ENCODE data around the gene USP10. TPM values are rescaled to one million over a fixed set of nuclear protein-coding genes. Genes with fewer than 3 reads are reported as not detected.

Gene USP10
- total RNA-seq, 1 experiment from 2014 or later: 50.4 TPM

GRCh38 chr16:84759061-84759460, 59.3 kb downstream of the USP10 start:
- no peak overlapping the region for H3K4me3 ChIP-seq (ENCODE audit: low read length)
- H3K4me2 ChIP-seq (ENCODE audit: low read length): no peak overlapping the region
- no peaks in the 10 kb centered on the region for H3K9me2 ChIP-seq (replicated peaks; ENCODE audit: low read length)
- DNase-seq: no peak
- no peaks in the 10 kb centered on the region for H3F3A ChIP-seq (ENCODE audit: low read length, unreplicated experiment)
- no peaks in the 10 kb centered on the region for H3K9me3 ChIP-seq (ENCODE audit: low read length)
- H3K79me2 ChIP-seq (ENCODE audit: low read length): peaks cover 59% of the 10 kb centered on the region
- TF ChIP-seq EZH2phosphoT487 (IDR thresholded peaks at IDR 0.05; ENCODE audit: borderline replicate concordance, low read length) (no peak), EZH2 (IDR thresholded peaks at IDR 0.05; ENCODE audit: low read length, unreplicated experiment) (no peak), CTCF (conservative IDR thresholded peaks at IDR 0.05; ENCODE audit: low read depth, low read length) (no peak)
- no peak overlapping the region for H2AFZ ChIP-seq (ENCODE audit: low read length)
- CTCF ChIA-PET: no interaction called here
- H3K4me1 ChIP-seq (ENCODE audit: insufficient read depth, low read length): no peaks in the 10 kb centered on the region
- peaks cover 28% of the 10 kb centered on the region for H3K36me3 ChIP-seq (ENCODE audit: low read depth, low read length)
- intact Hi-C loops (cut with micrococcal nuclease): no loop called here
- H4K20me1 ChIP-seq (ENCODE audit: low read length): peaks cover 5% of the 10 kb centered on the region; the same call in 1 of the 2 replicates
- no peaks in the 10 kb centered on the region for H3K27me3 ChIP-seq (ENCODE audit: low read length)
- H3K9ac ChIP-seq (ENCODE audit: low read length): no peak overlapping the region
- no peak for ATAC-seq
- no peak overlapping the region for H3K27ac ChIP-seq (ENCODE audit: low read length)
- POLR2A ChIA-PET (ENCODE audit: unreplicated experiment): no interaction called here
- BruUV-seq (replicated peaks): no TSS peak

GRCh38 chr16:84759906-84760305, 60.1 kb downstream of the USP10 start:
- no TSS peak for BruUV-seq (replicated peaks)
- H3K27me3 ChIP-seq (ENCODE audit: low read length): no peaks in the 10 kb centered on the region
- peaks cover 30% of the 10 kb centered on the region for H3K36me3 ChIP-seq (ENCODE audit: low read depth, low read length)
- ChIA-PET CTCF (no interaction called here), POLR2A (ENCODE audit: unreplicated experiment) (no interaction called here)
- no peaks in the 10 kb centered on the region for H3K4me1 ChIP-seq (ENCODE audit: insufficient read depth, low read length)
- no peak overlapping the region for H3K4me2 ChIP-seq (ENCODE audit: low read length)
- no peak overlapping the region for H3K4me3 ChIP-seq (ENCODE audit: low read length)
- H3K27ac ChIP-seq (ENCODE audit: low read length): no peak overlapping the region
- H2AFZ ChIP-seq (ENCODE audit: low read length): no peak overlapping the region
- peaks cover 5% of the 10 kb centered on the region; the same call in 1 of the 2 replicates for H4K20me1 ChIP-seq (ENCODE audit: low read length)
- no peaks in the 10 kb centered on the region for H3K9me2 ChIP-seq (replicated peaks; ENCODE audit: low read length)
- no peaks in the 10 kb centered on the region for H3K9me3 ChIP-seq (ENCODE audit: low read length)
- peaks cover 51% of the 10 kb centered on the region for H3K79me2 ChIP-seq (ENCODE audit: low read length)
- ATAC-seq (no peak), DNase-seq (no peak)
- H3K9ac ChIP-seq (ENCODE audit: low read length): no peak overlapping the region
- H3F3A ChIP-seq (ENCODE audit: low read length, unreplicated experiment): no peaks in the 10 kb centered on the region
- no peak for TF ChIP-seq EZH2 (IDR thresholded peaks at IDR 0.05; ENCODE audit: low read length, unreplicated experiment)
- no peak for TF ChIP-seq CTCF (conservative IDR thresholded peaks at IDR 0.05; ENCODE audit: low read depth, low read length)
- TF ChIP-seq EZH2phosphoT487 (IDR thresholded peaks at IDR 0.05; ENCODE audit: borderline replicate concordance, low read length): no peak
- intact Hi-C loops (cut with micrococcal nuclease): no loop called here

- no peak for ATAC-seq
- H3K79me2 ChIP-seq (ENCODE audit: low read length): peaks cover 33% of the 10 kb centered on the region
- DNase-seq: no peak
- intact Hi-C loops (cut with micrococcal nuclease): no loop called here
- H3K4me3 ChIP-seq (ENCODE audit: low read length): no peak overlapping the region
- POLR2A ChIA-PET (ENCODE audit: unreplicated experiment): no interaction called here
- no peaks in the 10 kb centered on the region for H3K9me2 ChIP-seq (replicated peaks; ENCODE audit: low read length)
- H3K36me3 ChIP-seq (ENCODE audit: low read depth, low read length): peaks cover 40% of the 10 kb centered on the region
- no TSS peak for BruUV-seq (replicated peaks)
- CTCF ChIA-PET: no interaction called here
- no peak overlapping the region for H2AFZ ChIP-seq (ENCODE audit: low read length)
- no peaks in the 10 kb centered on the region for H3K27me3 ChIP-seq (ENCODE audit: low read length)
- TF ChIP-seq EZH2 (IDR thresholded peaks at IDR 0.05; ENCODE audit: low read length, unreplicated experiment) (no peak), EZH2phosphoT487 (IDR thresholded peaks at IDR 0.05; ENCODE audit: borderline replicate concordance, low read length) (no peak), CTCF (conservative IDR thresholded peaks at IDR 0.05; ENCODE audit: low read depth, low read length) (no peak)
- H3K9me3 ChIP-seq (ENCODE audit: low read length): no peaks in the 10 kb centered on the region
- H3K4me1 ChIP-seq (ENCODE audit: insufficient read depth, low read length): no peaks in the 10 kb centered on the region
- H3K4me2 ChIP-seq (ENCODE audit: low read length): no peak overlapping the region
- H3K9ac ChIP-seq (ENCODE audit: low read length): no peak overlapping the region
- H4K20me1 ChIP-seq (ENCODE audit: low read length): peaks cover 2% of the 10 kb centered on the region; the same call in 1 of the 2 replicates
- no peak overlapping the region for H3K27ac ChIP-seq (ENCODE audit: low read length)
- no peaks in the 10 kb centered on the region for H3F3A ChIP-seq (ENCODE audit: low read length, unreplicated experiment)
Observed at GRCh38 chr16:84761448-84762368, 61.9 kb downstream of the USP10 start.

All from PC-3 (cell line).